NCI-H524 treated with DMSO at 0.1 percent for 48 hours (cell line): ENCODE data around the gene ITPKA.
A peak's percentile ranks its signal among the peaks of the same experiment; 100 is the strongest.

ENCODE experiments used
- DNase-seq: peaks from one replicate; lab custom pipeline; 2025; lab: John Stamatoyannopoulos, UW

Gene ITPKA

GRCh38 chr15:41511331-41511898, 17.7 kb downstream of the ITPKA start:
- no peak for DNase-seq

DNA sequence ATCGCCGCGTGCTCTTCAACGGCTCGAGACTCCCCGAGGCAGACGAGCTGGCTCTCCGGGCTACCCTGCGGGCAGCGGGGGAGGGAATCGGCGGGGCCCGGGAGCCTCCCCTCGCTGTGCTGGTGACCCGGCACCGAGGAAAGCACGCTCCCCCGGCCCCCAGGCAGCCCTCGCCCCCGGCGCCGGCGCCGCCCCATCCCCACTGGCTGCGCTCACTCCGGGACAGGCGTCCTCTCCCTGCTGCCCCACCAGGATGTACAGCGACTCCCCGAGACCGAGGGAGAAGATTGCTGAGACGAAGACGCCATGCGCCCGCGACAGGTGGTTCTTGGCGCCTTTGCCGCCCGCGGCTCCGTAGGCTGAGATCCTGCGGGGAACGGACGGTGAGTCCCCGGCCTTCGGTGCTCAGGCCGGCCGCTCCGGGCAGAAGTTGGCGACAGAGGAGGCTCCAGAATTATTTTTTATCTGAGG, 18.3 kb downstream of the ITPKA start:
- DNase-seq = no peak

DNA sequence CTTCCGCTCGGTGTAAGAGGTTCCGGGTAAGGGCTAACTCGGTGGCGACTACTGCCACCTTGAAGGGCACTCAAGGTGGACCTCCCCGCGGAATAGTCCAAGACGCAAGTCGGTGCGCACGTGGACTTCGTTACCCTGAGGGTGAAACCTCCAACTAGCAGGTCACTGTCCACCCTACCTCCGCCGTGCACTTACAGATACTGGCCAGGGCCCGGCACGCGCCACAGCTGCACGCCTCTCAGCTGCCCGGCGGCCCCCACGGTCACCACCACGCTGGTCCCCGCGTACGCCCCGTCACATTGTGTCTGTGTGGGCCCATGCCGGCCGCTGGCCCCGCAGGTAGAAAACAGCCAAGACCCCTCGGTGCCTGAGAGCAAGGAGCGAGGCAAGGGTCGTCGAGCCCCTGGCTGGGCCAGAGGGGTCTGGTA, 18.9 kb downstream of the ITPKA start:
- no peak for DNase-seq

GRCh38 chr15:41512940-41513505, 19.3 kb downstream of the ITPKA start:
- no peak for DNase-seq

DNA sequence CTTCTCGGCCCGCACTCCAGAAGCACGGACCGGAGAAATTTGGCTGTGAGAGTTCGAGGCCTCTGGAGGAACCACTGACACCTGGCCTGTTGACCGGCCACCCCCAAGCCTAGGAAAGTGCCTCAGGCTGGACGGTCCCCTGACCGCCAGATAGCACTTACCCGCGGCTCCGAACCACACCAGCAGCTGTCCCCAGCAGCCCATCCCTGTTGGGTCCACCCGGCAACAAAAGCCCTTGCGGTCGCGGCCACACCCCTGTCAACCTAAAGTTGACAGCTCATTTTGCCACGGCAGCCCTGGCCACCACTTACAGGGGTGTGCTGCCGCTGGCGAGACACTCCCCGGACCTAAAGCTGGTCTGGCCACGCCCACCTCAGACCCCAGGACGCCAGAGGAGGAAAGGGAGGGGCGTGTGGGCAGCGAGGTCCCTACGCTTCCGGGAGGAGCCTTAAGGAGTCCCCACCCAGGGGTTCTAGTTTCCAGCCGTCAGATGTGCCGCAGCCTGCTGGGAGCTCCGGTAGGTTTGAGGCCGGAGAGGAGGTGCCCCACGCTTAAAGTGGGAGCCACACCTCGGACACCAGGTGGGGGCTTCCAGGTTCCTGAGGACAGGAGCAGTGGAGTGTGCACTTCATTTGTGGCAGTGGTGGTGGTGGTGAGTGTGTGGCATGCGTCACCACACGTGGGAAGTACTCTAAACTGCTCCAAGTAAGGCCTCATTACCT, 20.0 kb downstream of the ITPKA start, which contains the start of gene LTK:
TSS of gene LTK (minus strand) at position 322 of the 722 bp plus-strand sequence. CDS start at position 204, 118 bp downstream.
- DNase-seq = peak; percentile 37

DNA sequence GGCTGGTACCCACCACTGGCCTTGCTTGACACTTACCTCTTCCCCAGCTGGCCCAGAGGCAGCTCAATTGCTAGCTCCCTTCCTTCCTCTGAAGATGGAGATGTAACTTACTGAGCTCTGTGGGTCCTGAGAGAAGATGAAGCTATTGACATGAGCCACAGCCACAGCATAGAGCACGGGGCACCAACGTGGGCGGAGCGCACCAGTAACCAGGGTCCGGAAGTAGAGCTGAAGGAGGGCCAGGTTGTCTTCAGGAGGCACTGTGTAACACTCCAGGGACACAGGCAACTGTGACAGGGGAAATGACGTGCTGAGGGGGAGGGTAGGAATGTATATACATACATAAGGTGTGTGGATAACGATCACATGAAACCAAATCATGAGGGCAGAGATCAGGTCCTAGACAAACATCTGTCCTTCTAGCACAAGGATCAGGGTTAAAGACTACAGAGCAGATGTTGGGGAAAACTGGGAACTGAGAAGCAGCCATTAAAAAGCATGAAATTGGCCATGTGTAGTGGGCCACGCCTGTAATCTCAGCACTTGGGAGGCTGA, 24.3 kb downstream of the ITPKA start:
- DNase-seq = no peak

- no peak for DNase-seq
Observed at GRCh38 chr15:41520636-41521035, 27.0 kb downstream of the ITPKA start.

GRCh38 chr15:41521614-41522013, 27.9 kb downstream of the ITPKA start:
- DNase-seq = no peak

DNA sequence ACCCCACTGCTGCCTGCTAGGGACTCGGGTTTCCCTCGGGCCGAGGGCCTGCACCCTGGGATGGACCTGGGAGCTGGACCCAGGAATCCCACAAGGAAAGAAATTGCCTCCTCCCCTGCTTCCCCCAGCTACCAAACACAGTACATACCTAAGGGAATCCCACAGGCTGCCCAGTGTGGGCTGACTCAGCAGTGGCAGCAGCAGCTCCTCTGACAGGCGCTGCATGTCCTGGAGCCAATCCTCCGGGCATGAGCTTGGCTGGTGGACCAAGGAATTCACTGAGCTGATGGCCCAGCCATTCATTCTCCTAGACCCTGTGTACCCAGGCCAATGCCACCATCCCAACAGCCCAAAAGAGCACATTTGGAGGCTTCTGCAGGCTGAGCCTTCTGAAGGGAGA, 29.4 kb downstream of the ITPKA start:
- no peak for DNase-seq

- no peak for DNase-seq
Observed at GRCh38 chr15:41530363-41530956, 36.8 kb downstream of the ITPKA start.

DNA sequence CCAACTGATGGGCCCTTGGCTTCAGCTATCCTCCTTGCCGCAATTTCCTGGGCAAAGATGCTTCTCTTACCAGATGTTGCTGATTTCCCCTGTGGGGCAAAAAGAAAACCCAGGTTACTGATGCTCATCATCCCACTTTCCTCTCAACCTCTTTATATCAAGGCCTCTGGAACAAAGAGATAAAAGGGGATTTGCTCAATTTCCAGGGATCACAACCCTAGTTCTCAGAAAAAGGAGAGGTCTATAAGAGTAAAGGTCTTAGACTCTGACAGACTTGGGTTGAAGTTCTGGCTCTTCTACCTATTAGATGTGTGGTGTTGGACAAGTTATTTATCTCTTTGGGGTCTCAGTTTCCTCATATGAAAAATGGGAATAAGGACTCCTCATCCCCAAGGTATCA, 41.9 kb downstream of the ITPKA start:
- DNase-seq = no peak

GRCh38 chr15:41536866-41537265, 43.2 kb downstream of the ITPKA start:
- DNase-seq = no peak

GRCh38 chr15:41543521-41543870, 49.8 kb downstream of the ITPKA start:
- DNase-seq = no peak

GRCh38 chr15:41544650-41545015, 51.0 kb downstream of the ITPKA start:
- no peak for DNase-seq

DNA sequence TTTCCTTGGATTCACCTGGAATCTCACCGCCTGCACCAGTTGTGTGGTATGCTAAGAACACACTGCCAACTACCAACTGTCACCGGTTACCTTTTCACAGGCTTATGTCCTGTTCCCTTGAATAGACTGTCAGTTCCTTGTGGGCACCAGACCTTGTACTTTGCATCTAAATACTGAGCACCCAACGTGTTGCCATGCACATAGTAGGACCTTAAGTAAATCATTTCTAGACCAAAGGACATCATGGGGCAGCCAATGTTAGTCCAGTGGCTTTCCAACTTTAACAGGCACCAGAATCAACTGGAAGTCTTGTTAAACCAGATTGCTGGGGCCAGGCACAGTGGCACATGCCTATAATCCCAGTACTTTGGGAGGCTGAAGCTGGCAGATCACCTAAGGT, 51.5 kb downstream of the ITPKA start:
- no peak for DNase-seq

GRCh38 chr15:41546851-41547786, 53.4 kb downstream of the ITPKA start:
- no peak for DNase-seq

- no peak for DNase-seq
Observed at GRCh38 chr15:41550066-41550775, 56.5 kb downstream of the ITPKA start.
